MM.1S (cell line): ENCODE measurements around the gene KLHL12.
"Not testable (repeated sequence)": the region's sequence is repeated elsewhere in the genome, so short reads cannot be mapped to it uniquely, and the experiment has no call there.

Experiments
- DNase-seq: peaks from one replicate; pipeline ENCODE4 v3.0.0-alpha.2; 2015
- H2AFZ ChIP-seq: fragments of 300-600 bp; sonication (generic); 2 replicates; pipeline ENCODE4 v1.6.0; 2016; ENCODE audit warnings: antibody characterized with exemption, low read length
- H3F3A ChIP-seq: fragments of 300-600 bp; sonication (generic); 2 replicates; pipeline ENCODE4 v1.6.1; 2016; ENCODE audit warnings: mild to moderate bottlenecking, antibody characterized with exemption, low read length, moderate library complexity, mixed read lengths; ENCODE audit not compliant: insufficient read depth
- H3K27ac ChIP-seq: fragments of 300-600 bp; sonication (generic); 2 replicates; pipeline ENCODE4 v1.5.1; 2016; ENCODE audit warnings: mild to moderate bottlenecking, low read length
- H3K27me3 ChIP-seq: fragments of 300-600 bp; sonication (generic); replicated peaks from 2 replicates; pipeline ENCODE4 v1.6.0; 2016; ENCODE audit warnings: low read length; ENCODE audit not compliant: insufficient read depth
- H3K36me3 ChIP-seq: fragments of 300-600 bp; sonication (generic); replicated peaks from 2 replicates; pipeline ENCODE4 v1.6.1; 2016; ENCODE audit warnings: mild to moderate bottlenecking, low read length, mixed read lengths; ENCODE audit not compliant: insufficient read depth
- H3K4me1 ChIP-seq: fragments of 300-600 bp; sonication (generic); 2 replicates; pipeline ENCODE4 v1.6.1; 2016; ENCODE audit warnings: low read length, mixed read lengths
- H3K4me2 ChIP-seq: fragments of 300-600 bp; sonication (generic); 2 replicates; pipeline ENCODE4 v1.6.0; 2016; ENCODE audit warnings: low read depth, low read length
- H3K4me3 ChIP-seq: fragments of 300-600 bp; sonication (generic); 2 replicates; pipeline ENCODE4 v1.5.1; 2016; ENCODE audit warnings: low read length, mixed read lengths
- H3K79me2 ChIP-seq: fragments of 300-600 bp; sonication (generic); 2 replicates; pipeline ENCODE4 v1.6.1; 2016; ENCODE audit warnings: mixed run types, low read length, mixed read lengths
- H3K9ac ChIP-seq: fragments of 300-600 bp; sonication (generic); 2 replicates; pipeline ENCODE4 v1.6.1; 2016; ENCODE audit warnings: low read length, mixed read lengths
- H3K9me2 ChIP-seq: fragments of 300-600 bp; sonication (generic); replicated peaks from 2 replicates; pipeline ENCODE4 v1.6.1; 2016; ENCODE audit warnings: mild to moderate bottlenecking, low read length, mixed read lengths; ENCODE audit not compliant: insufficient read depth
- H3K9me3 ChIP-seq: fragments of 300-600 bp; sonication (generic); replicated peaks from 2 replicates; pipeline ENCODE4 v1.6.1; 2016; ENCODE audit warnings: mild to moderate bottlenecking, low read length, mixed read lengths; ENCODE audit not compliant: insufficient read depth
- H4K20me1 ChIP-seq: fragments of 300-600 bp; sonication (generic); 2 replicates; pipeline ENCODE4 v1.6.1; 2016; ENCODE audit warnings: mild to moderate bottlenecking, low read length, moderate library complexity, mixed read lengths; ENCODE audit not compliant: insufficient read depth
- CTCF ChIP-seq: fragments of 300-600 bp; sonication (generic); IDR thresholded peaks from 2 replicates; pipeline ENCODE4 v1.5.1; 2016; ENCODE audit warnings: antibody characterized with exemption, low read length, mixed read lengths
- EZH2 ChIP-seq: fragments of 300-600 bp; sonication (generic); optimal IDR thresholded peaks from 2 replicates; pipeline ENCODE3; 2017; ENCODE audit warnings: low read depth, mild to moderate bottlenecking, antibody characterized with exemption, low read length, mixed read lengths
- EZH2phosphoT487 ChIP-seq: fragments of 300-600 bp; sonication (generic); IDR thresholded peaks from 2 replicates; pipeline ENCODE4 v1.6.1; 2018; ENCODE audit warnings: antibody characterized with exemption, low read length

KLHL12 gene

GRCh38 chr1:202919615-202920014, 7.4 kb downstream of the KLHL12 start:
- Histone ChIP-seq H3K27me3 (no peaks in the 10 kb centered on the region), H3K79me2 (peaks cover 19% of the 10 kb centered on the region), H3K36me3 (peaks cover 12% of the 10 kb centered on the region), H3K9me2 (no peaks in the 10 kb centered on the region), H3K4me1 (no peaks in the 10 kb centered on the region), H3K9me3 (no peaks in the 10 kb centered on the region), H3F3A (no peaks in the 10 kb centered on the region), H3K27ac (no peak overlapping the region), H4K20me1 (no peaks in the 10 kb centered on the region), H3K4me3 (no peak overlapping the region), H3K4me2 (no peak overlapping the region), H3K9ac (no peak overlapping the region), H2AFZ (no peak overlapping the region)
- no peak for TF ChIP-seq CTCF
- TF ChIP-seq EZH2 = no peak
- TF ChIP-seq EZH2phosphoT487 = no peak
- no peak for DNase-seq

- H3K9ac ChIP-seq = no peak overlapping the region
- DNase-seq = no peak
- no peaks in the 10 kb centered on the region for H3K9me2 ChIP-seq
- no peak for TF ChIP-seq EZH2phosphoT487
- TF ChIP-seq CTCF = no peak
- no peak for TF ChIP-seq EZH2
- no peak overlapping the region for H3K4me3 ChIP-seq
- no peak overlapping the region for H3K4me2 ChIP-seq
- no peaks in the 10 kb centered on the region for H3K4me1 ChIP-seq
- H2AFZ ChIP-seq = no peak overlapping the region
- H3F3A ChIP-seq = 0 out of 2 replicates have a peak, but pooled peaks cover 3% of the 10 kb centered on the region
- no peaks in the 10 kb centered on the region for H3K27me3 ChIP-seq
- H4K20me1 ChIP-seq = no peaks in the 10 kb centered on the region
- H3K9me3 ChIP-seq = no peaks in the 10 kb centered on the region
- H3K27ac ChIP-seq = no peak overlapping the region
- peaks cover 7% of the 10 kb centered on the region for H3K36me3 ChIP-seq
- H3K79me2 ChIP-seq = no peaks in the 10 kb centered on the region
Observed at GRCh38 chr1:202915146-202915545, 11.9 kb downstream of the KLHL12 start.

DNA sequence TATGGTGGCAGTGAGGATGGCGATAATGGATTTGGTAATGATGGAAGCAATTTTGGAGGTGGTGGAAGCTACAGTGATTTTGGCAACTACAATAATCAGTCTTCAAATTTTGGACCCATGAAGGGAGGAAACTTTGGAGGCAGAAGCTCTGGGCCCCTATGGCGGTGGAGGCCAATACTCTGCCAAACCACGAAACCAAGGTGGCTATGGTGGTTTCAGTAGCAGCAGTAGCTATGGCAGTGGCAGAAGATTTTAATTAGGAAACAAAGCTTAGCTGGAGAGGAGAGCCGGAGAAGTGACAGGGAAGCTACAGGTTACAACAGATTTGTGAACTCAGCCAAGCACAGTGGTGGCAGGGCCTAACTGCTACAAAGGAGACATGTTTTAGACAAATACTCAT, 14.6 kb downstream of the KLHL12 start:
- H2AFZ ChIP-seq, H3K36me3 ChIP-seq, DNase-seq, H3K4me3 ChIP-seq, H3K9me2 ChIP-seq, H4K20me1 ChIP-seq, H3K27me3 ChIP-seq, H3K79me2 ChIP-seq, H3K27ac ChIP-seq, H3K4me1 ChIP-seq, H3K4me2 ChIP-seq, H3F3A ChIP-seq, H3K9ac ChIP-seq, H3K9me3 ChIP-seq: not testable (repeated sequence)

GRCh38 chr1:202909494-202909893, 17.5 kb downstream of the KLHL12 start:
- peaks cover 5% of the 10 kb centered on the region; the same call in 1 of the 2 replicates for H3K36me3 ChIP-seq
- H3K9me2 ChIP-seq = no peaks in the 10 kb centered on the region
- no peak overlapping the region for H3K4me3 ChIP-seq

More at GRCh38 chr1:202909494-202909893, 17.5 kb downstream of the KLHL12 start:
- no peaks in the 10 kb centered on the region for H3K79me2 ChIP-seq
- no peaks in the 10 kb centered on the region for H3K27me3 ChIP-seq
- DNase-seq = no peak
- no peaks in the 10 kb centered on the region for H3K4me1 ChIP-seq
- TF ChIP-seq EZH2phosphoT487 (no peak), CTCF (no peak), EZH2 (no peak)
- H3K4me2 ChIP-seq = no peak overlapping the region
- no peak overlapping the region for H3K27ac ChIP-seq
- H4K20me1 ChIP-seq = no peaks in the 10 kb centered on the region
- H3K9me3 ChIP-seq = no peaks in the 10 kb centered on the region
- no peak overlapping the region for H2AFZ ChIP-seq
- no peak overlapping the region for H3K9ac ChIP-seq
- 0 out of 2 replicates have a peak, but pooled peaks cover 3% of the 10 kb centered on the region for H3F3A ChIP-seq
